Keratinocyte (primary cell): ENCODE measurements around the gene GPR39. TPM values are rescaled to one million over a fixed set of nuclear protein-coding genes. Genes with fewer than 3 reads are reported as not detected.

Source experiments
- DNase-seq: peaks from one replicate; pipeline ENCODE4 v3.0.0-alpha.2; 2011; ENCODE audit warnings: low read depth, missing footprints, low spot score
- FAIRE-seq: peaks from 2 replicates; lab custom pipeline; 2011; peaks lifted over from hg19 to GRCh38; lab: Jason Lieb, UNC
- H2AFZ ChIP-seq: 2 replicates; pipeline ENCODE4 v1.6.0; 2012; ENCODE audit warnings: low read length, control low read depth, inconsistent platforms; ENCODE audit not compliant: control insufficient read depth
- H3K27ac ChIP-seq: 2 replicates; pipeline ENCODE4 v1.5.1; 2011; ENCODE audit warnings: low read length; ENCODE audit not compliant: control insufficient read depth, insufficient read depth
- H3K27me3 ChIP-seq: 3 replicates; pipeline ENCODE4 v1.6.0; 2011; ENCODE audit warnings: low read length; ENCODE audit not compliant: control insufficient read depth, insufficient read depth; ENCODE audit errors: extremely low read depth
- H3K36me3 ChIP-seq, 2 experiments: 2 replicates in 1 of 2; 3 replicates in 1 of 2; pipeline ENCODE4 v1.5.1; 2011; ENCODE audit warnings: low read length in 2 of 2, mild to moderate bottlenecking in 1 of 2; ENCODE audit not compliant: control insufficient read depth in 2 of 2, insufficient read depth in 2 of 2; ENCODE audit errors: extremely low read depth in 1 of 2
- H3K4me1 ChIP-seq: 3 replicates; pipeline ENCODE4 v1.5.1; 2011; ENCODE audit warnings: low read length; ENCODE audit not compliant: control insufficient read depth, insufficient read depth; ENCODE audit errors: extremely low read depth
- H3K4me2 ChIP-seq: 3 replicates; pipeline ENCODE4 v1.6.0; 2011; ENCODE audit warnings: low read depth, low read length; ENCODE audit not compliant: control insufficient read depth, insufficient read depth; ENCODE audit errors: extremely low read depth
- H3K4me3 ChIP-seq, 3 experiments: fragments of 200-600 bp in 1 of 3; sonication (generic) in 1 of 3; 2 replicates in 2 of 3; 3 replicates in 1 of 3; pipeline ENCODE4 v1.5.1; 2011 to 2016; ENCODE audit warnings: low read length in 3 of 3, mild to moderate bottlenecking in 3 of 3, control low read depth in 2 of 3, inconsistent platforms in 1 of 3, low read depth in 1 of 3, mixed read lengths in 1 of 3, mixed run types in 1 of 3, moderate library complexity in 1 of 3; ENCODE audit not compliant: control insufficient read depth in 2 of 3, insufficient read depth in 2 of 3; ENCODE audit errors: extremely low read depth in 1 of 3
- H3K79me2 ChIP-seq: 2 replicates; pipeline ENCODE4 v1.6.0; 2012; ENCODE audit warnings: low read length; ENCODE audit not compliant: control insufficient read depth, insufficient read depth
- H3K9ac ChIP-seq: 3 replicates; pipeline ENCODE4 v1.6.0; 2011; ENCODE audit warnings: low read length; ENCODE audit not compliant: control insufficient read depth, insufficient read depth; ENCODE audit errors: extremely low read depth
- H3K9me1 ChIP-seq: 3 replicates; pipeline ENCODE4 v1.6.0; 2011; ENCODE audit warnings: low read length; ENCODE audit not compliant: control insufficient read depth, insufficient read depth; ENCODE audit errors: extremely low read depth
- H3K9me3 ChIP-seq: 2 replicates; pipeline ENCODE4 v1.5.1; 2012; ENCODE audit warnings: low read depth, low read length; ENCODE audit not compliant: control insufficient read depth
- H4K20me1 ChIP-seq: 3 replicates; pipeline ENCODE4 v1.6.0; 2011; ENCODE audit warnings: low read length; ENCODE audit not compliant: control insufficient read depth, insufficient read depth; ENCODE audit errors: extremely low read depth
- EZH2 ChIP-seq: IDR thresholded peaks from one replicate; pipeline ENCODE4 v1.6.1; 2012; ENCODE audit warnings: inconsistent platforms, mild to moderate bottlenecking, low read length, moderate library complexity
- dilution Hi-C: fragments of 300-500 bp; cut with MboI; formaldehyde crosslinking; loops from one replicate; pipeline ENCODE4 v1.7.0; 2020; ENCODE audit warnings: low sequenced_read_pairs; ENCODE audit not compliant: extremely low pct_ligation_motif_present
- polyA plus RNA-seq, 5 experiments: library from polyadenylated mRNA; depleted of rRNA in 3 of 5; stranded (reverse) in 3 of 5; stranded (forward) in 1 of 5; unstranded in 1 of 5; fragments of >200 nt; gene quantifications; 1 replicate in 1 of 5; 2 replicates in 3 of 5; 3 replicates in 1 of 5; pipeline versions ENCODE4 v1.2.1 to v1.2.3, GENCODE V29; 2011 to 2012; ENCODE audit warnings: missing spikeins in 2 of 5, low read depth in 1 of 5, low replicate concordance in 1 of 5
- TF ChIP-seq, protein P1 (sequence below), 3 experiments: IDR thresholded peaks in 1 of 3; conservative IDR thresholded peaks in 1 of 3; optimal IDR thresholded peaks in 1 of 3; 2 replicates in 2 of 3; 3 replicates in 1 of 3; pipeline versions ENCODE3 to v1.5.1; 2011; ENCODE audit warnings: low read length in 3 of 3, mild to moderate bottlenecking in 3 of 3, moderate library complexity in 2 of 3, control low read depth in 1 of 3, inconsistent platforms in 1 of 3; ENCODE audit not compliant: insufficient read depth in 2 of 3; ENCODE audit errors: extremely low read depth in 1 of 3

GPR39 gene
- polyA plus RNA-seq, 1 donor (not counting 4 experiments of a cell fraction or from before 2014, with no cell fraction given): 4.7 TPM

DNA sequence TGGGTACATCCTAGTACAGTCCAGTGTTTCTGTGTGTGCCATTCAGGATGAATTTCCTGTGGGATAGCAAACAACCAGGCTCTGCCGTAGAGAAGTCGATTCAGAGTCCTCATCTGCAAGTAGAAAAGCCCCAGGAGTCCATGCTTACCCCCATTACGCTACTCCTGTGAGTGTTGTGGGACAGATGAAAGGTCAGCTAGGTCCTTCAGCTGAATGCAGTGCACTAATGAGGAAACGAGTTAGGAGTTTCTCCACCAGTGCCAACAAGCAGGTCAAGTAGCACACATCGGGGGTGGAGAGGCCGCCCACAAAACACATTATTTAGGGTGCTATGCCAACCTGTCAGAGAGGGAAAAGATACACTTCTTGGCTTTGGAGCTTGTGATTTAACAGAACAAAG lies 2.5 kb upstream of the GPR39 start:
- Histone ChIP-seq H3K36me3 (no peaks in the 10 kb centered on the region), H3K9me3 (no peaks in the 10 kb centered on the region), H2AFZ (no peak overlapping the region), H3K9ac (no peak overlapping the region), H3K27me3 (no peaks in the 10 kb centered on the region), H3K4me1 (peaks cover 34% of the 10 kb centered on the region), H3K4me2 (no peak overlapping the region), H3K4me3 (no peak overlapping the region), H3K9me1 (no peaks in the 10 kb centered on the region), H3K79me2 (peaks cover 10% of the 10 kb centered on the region), H4K20me1 (no peaks in the 10 kb centered on the region), H3K27ac (no peak overlapping the region)
- FAIRE-seq (no peak), DNase-seq (no peak)
- TF ChIP-seq EZH2: no peak
- TF ChIP-seq, protein P1, sequence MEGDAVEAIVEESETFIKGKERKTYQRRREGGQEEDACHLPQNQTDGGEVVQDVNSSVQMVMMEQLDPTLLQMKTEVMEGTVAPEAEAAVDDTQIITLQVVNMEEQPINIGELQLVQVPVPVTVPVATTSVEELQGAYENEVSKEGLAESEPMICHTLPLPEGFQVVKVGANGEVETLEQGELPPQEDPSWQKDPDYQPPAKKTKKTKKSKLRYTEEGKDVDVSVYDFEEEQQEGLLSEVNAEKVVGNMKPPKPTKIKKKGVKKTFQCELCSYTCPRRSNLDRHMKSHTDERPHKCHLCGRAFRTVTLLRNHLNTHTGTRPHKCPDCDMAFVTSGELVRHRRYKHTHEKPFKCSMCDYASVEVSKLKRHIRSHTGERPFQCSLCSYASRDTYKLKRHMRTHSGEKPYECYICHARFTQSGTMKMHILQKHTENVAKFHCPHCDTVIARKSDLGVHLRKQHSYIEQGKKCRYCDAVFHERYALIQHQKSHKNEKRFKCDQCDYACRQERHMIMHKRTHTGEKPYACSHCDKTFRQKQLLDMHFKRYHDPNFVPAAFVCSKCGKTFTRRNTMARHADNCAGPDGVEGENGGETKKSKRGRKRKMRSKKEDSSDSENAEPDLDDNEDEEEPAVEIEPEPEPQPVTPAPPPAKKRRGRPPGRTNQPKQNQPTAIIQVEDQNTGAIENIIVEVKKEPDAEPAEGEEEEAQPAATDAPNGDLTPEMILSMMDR (optimal IDR thresholded peaks at IDR 0.05 in 1 of 3, IDR thresholded peaks at IDR 0.05 in 1 of 3, conservative IDR thresholded peaks at IDR 0.05 in 1 of 3; ENCODE audit: extremely low read depth in 1 of 3, insufficient read depth in 2 of 3, low read length in 3 of 3): no peak
- dilution Hi-C loops: no loop called here

DNA sequence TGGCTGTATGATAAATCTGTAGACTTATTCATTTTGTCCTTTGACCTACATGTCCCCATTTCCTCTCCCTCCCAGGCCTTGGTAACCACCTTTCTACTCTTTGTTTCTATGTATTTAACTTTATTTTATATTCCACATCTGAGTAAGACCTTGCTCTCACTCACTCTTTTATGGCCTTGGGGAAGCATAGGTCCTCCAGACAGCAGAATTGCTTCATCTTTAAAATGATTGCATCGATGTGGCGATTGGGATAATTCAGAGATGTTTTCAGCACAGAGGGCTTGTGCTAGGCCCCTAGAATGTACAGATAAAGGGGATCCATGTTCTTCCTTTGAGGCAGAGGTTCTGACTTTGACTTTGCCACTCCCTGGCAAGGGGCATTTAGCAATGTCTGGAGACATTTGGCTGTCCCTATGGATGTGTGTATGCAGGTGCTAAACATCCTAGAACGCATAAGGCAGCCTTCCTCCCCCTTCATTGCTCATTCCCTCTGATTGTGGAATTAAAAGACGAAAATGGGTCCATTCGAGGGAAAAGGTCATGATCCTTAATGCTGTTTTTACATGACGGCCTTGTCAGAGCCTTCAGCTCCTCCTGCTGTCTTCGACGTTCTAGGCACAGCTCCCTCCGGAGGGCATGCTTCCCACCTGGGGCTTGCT lies 1.2 kb upstream of the GPR39 start:
- H2AFZ ChIP-seq: peak overlapping the region; percentile 81
- peaks cover 10% of the 10 kb centered on the region for H3K79me2 ChIP-seq
- dilution Hi-C loops: no loop called here
- no peaks in the 10 kb centered on the region for H3K36me3 ChIP-seq
- no peak for DNase-seq
- no peaks in the 10 kb centered on the region for H3K9me1 ChIP-seq
- H3K9me3 ChIP-seq: no peaks in the 10 kb centered on the region
- no peaks in the 10 kb centered on the region for H4K20me1 ChIP-seq
- TF ChIP-seq, protein P1 (optimal IDR thresholded peaks at IDR 0.05 in 1 of 3, IDR thresholded peaks at IDR 0.05 in 1 of 3, conservative IDR thresholded peaks at IDR 0.05 in 1 of 3; ENCODE audit: extremely low read depth in 1 of 3, insufficient read depth in 2 of 3, low read length in 3 of 3): peak in 1 of 3 experiments; percentile 18
- TF ChIP-seq EZH2: no peak
- H3K4me3 ChIP-seq: peak overlapping the region in 2 of 3 experiments; percentile 58 to 61
- peak; percentile 89 for FAIRE-seq
- H3K27ac ChIP-seq: peak overlapping the region; percentile 85
- peak overlapping the region; percentile 83 for H3K9ac ChIP-seq
- H3K4me1 ChIP-seq: peaks cover 38% of the 10 kb centered on the region
- peak overlapping the region; percentile 90 for H3K4me2 ChIP-seq
- H3K27me3 ChIP-seq: no peaks in the 10 kb centered on the region
